Stomach (tissue), 19 donors: ENCODE measurements around the gene POU3F1. TPM values are rescaled to one million over a fixed set of nuclear protein-coding genes. Genes with fewer than 3 reads are reported as not detected.

Source experiments
- DNase-seq, 2 donors: peaks; one replicate each; pipeline versions ENCODE4 v3.0.0 to v3.0.0-alpha.2; 2013 to 2019
- H3K27ac ChIP-seq, 5 donors: fragments of 200-600 bp in 4 of 5; sonication (generic) in 4 of 5; one replicate each; pipeline ENCODE4 v1.5.1; 2013 to 2019; ENCODE audit warnings: mild to moderate bottlenecking in 1 of 5, moderate library complexity in 1 of 5
- H3K27me3 ChIP-seq, 3 donors: fragments of 200-600 bp; sonication (generic); one replicate each; pipeline ENCODE4 v1.5.1; 2017 to 2019; ENCODE audit warnings: mixed run types in 1 of 3
- H3K36me3 ChIP-seq, 4 donors: fragments of 200-600 bp; sonication (generic); 1 replicate in 3 of 4; 2 replicates in 1 of 4; pipeline ENCODE4 v1.5.1; 2016 to 2019
- H3K4me1 ChIP-seq, 4 donors: fragments of 200-600 bp; sonication (generic); one replicate each; pipeline ENCODE4 v1.5.1; 2016 to 2019
- H3K4me3 ChIP-seq, 4 donors: fragments of 200-600 bp; sonication (generic) in 3 of 4; one replicate each; pipeline ENCODE4 v1.5.1; 2016 to 2019; ENCODE audit warnings: mild to moderate bottlenecking in 1 of 4
- H3K9me3 ChIP-seq, 4 donors: fragments of 200-600 bp; sonication (generic); one replicate each; pipeline ENCODE4 v1.5.1; 2016 to 2019
- EP300 ChIP-seq: sonication (generic); formaldehyde crosslinking; IDR thresholded peaks from one replicate; pipeline ENCODE4 v1.6.1; 2017; ENCODE audit warnings: antibody characterized with exemption
- POLR2A ChIP-seq, 4 donors: fragments of 450-650 bp; IDR thresholded peaks; one replicate each; pipeline ENCODE4 v1.6.1; 2016; ENCODE audit warnings: antibody characterized with exemption in 4 of 4, control low read depth in 2 of 4, mild to moderate bottlenecking in 1 of 4, moderate library complexity in 1 of 4
- POLR2AphosphoS5 ChIP-seq, 3 donors: sonication (generic); formaldehyde crosslinking; IDR thresholded peaks; one replicate each; pipeline ENCODE4 v1.6.1; 2016; ENCODE audit warnings: antibody characterized with exemption in 3 of 3
- WGBS, 5 donors: extraction: QIAGEN DNeasy Blood & Tissue Kit in 3 of 5; methylation state at CpG; one replicate each; pipeline versions ENCODE4 v1.1.5 to v1.1.7; 2013 to 2018; 5-methylcytosine and 5-hydroxymethylcytosine counted together
- intact Hi-C: fragments of 100-400 bp; cut with DNase I; formaldehyde crosslinking; loops from one replicate; pipeline ENCODE4 v1.15.1; 2023; ENCODE audit warnings: low total_unique reads
- long read RNA-seq, 10 donors: transcript quantifications; one replicate each; lab custom pipeline, GENCODE V29; 2026
- polyA plus RNA-seq, 3 donors: library from polyadenylated mRNA; stranded (reverse); fragments of 200-250 nt; gene quantifications; one replicate each; pipeline ENCODE4 v1.2.3, GENCODE V29; 2013
- total RNA-seq, 5 donors: library from RNA; depleted of rRNA; stranded (reverse); fragments of >200 nt; gene quantifications; one replicate each; pipeline versions ENCODE4 v1.1.0 to v1.2.3, GENCODE V29; 2014 to 2016
- TF ChIP-seq, protein P1 (sequence below), 7 experiments: fragments of 450-650 bp in 4 of 7; fragments of 200-600 bp in 3 of 7; sonication (generic) in 3 of 7; IDR thresholded peaks; one replicate each; pipeline ENCODE4 v1.5.1; 2016 to 2019; ENCODE audit warnings: antibody characterized with exemption in 7 of 7, control low read depth in 2 of 7, mild to moderate bottlenecking in 1 of 7
- donor health status: healthy with polysubstance abuse.
- donor health status: Bipolar disorder and iron deficiency.
- donor health status: healthy.

The POU3F1 gene
- total RNA-seq (not detected), polyA plus RNA-seq (under 1 TPM in 1 of 3 donors, not detected in 2; 0.20 TPM)
- long read RNA-seq, donor 1, result 0 reads
- long read RNA-seq, donor 2, result 0 reads
- long read RNA-seq, donor 3, partial matches to known transcripts, result 0 of 1 reads
- long read RNA-seq, donor 3, other reads (novel, unspliced or antisense), result 0 of 1 reads
- long read RNA-seq, donor 4, result 0 reads
- long read RNA-seq, donor 5, partial matches to known transcripts, result 0 of 1 reads
- long read RNA-seq, donor 5, other reads (novel, unspliced or antisense), result 0 of 1 reads
- long read RNA-seq, donor 6, result 0 reads
- long read RNA-seq, donor 7, result 0 reads
- long read RNA-seq, donor 8, partial matches to known transcripts, result 0 of 1 reads
- long read RNA-seq, donor 8, other reads (novel, unspliced or antisense), result 0 of 1 reads
- long read RNA-seq, donor 9, result 0 reads
- long read RNA-seq, donor 10, result 0 reads

DNA sequence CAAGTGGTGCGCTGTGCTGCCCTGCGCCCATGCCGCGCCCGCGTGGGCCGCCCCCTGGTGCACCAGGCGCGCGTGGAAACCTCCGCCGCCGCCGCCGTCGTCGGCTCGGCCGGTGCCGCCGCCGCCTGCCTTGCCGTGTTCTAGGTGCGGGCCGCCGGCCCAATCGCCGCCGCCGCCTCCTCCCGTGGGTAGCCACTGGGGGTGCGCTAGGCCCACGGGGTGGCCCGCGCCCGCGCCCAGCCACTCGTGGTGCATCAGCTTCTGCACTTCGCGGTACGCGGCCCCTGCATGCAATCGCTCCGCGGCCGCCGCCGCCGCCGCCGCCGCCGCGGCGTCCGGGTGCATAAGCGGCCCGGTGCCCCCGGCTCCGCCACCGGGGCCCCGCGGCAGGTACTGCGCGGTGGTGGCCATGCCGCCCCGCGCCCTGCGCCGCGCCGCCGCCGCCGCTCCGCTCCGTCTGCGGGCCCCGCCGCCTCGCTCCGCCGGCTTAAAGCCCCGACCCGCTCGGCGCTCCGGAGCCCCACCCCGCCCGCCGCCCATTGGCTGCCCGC is at the start of gene POU3F1:
Gene POU3F1 (minus strand): TSS at position 461 of the 551 bp plus-strand sequence. CDS start 50 bp downstream, at position 411.
- Histone ChIP-seq H3K36me3 (no peaks in the 10 kb centered on the region), H3K9me3 (no peaks in the 10 kb centered on the region), H3K27me3 (peaks cover 36 to 89% (median 61%) of the 10 kb centered on the region in 3 donors), H3K4me3 (peak within 1 kb of the TSS; percentile 62 to 77 (median 69)), H3K4me1 (peaks cover 32 to 40% (median 34%) of the 10 kb centered on the region in 4 donors), H3K27ac (peak within 1 kb of the TSS in 3 of 5 donors; percentile 66 to 83 (median 68))
- no peak for DNase-seq
- 0 to 6% (median 1%) methylated on average over 1 to 92 of the region's 92 CpGs for WGBS, 5 donors
- TF ChIP-seq EP300 (no peak), POLR2A (IDR thresholded peaks at IDR 0.05) (no peak), POLR2AphosphoS5 (IDR thresholded peaks at IDR 0.05) (no peak)
- TF ChIP-seq, protein P1, sequence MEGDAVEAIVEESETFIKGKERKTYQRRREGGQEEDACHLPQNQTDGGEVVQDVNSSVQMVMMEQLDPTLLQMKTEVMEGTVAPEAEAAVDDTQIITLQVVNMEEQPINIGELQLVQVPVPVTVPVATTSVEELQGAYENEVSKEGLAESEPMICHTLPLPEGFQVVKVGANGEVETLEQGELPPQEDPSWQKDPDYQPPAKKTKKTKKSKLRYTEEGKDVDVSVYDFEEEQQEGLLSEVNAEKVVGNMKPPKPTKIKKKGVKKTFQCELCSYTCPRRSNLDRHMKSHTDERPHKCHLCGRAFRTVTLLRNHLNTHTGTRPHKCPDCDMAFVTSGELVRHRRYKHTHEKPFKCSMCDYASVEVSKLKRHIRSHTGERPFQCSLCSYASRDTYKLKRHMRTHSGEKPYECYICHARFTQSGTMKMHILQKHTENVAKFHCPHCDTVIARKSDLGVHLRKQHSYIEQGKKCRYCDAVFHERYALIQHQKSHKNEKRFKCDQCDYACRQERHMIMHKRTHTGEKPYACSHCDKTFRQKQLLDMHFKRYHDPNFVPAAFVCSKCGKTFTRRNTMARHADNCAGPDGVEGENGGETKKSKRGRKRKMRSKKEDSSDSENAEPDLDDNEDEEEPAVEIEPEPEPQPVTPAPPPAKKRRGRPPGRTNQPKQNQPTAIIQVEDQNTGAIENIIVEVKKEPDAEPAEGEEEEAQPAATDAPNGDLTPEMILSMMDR (IDR thresholded peaks at IDR 0.05), result no peak
- intact Hi-C loops, result no loop called here

DNA sequence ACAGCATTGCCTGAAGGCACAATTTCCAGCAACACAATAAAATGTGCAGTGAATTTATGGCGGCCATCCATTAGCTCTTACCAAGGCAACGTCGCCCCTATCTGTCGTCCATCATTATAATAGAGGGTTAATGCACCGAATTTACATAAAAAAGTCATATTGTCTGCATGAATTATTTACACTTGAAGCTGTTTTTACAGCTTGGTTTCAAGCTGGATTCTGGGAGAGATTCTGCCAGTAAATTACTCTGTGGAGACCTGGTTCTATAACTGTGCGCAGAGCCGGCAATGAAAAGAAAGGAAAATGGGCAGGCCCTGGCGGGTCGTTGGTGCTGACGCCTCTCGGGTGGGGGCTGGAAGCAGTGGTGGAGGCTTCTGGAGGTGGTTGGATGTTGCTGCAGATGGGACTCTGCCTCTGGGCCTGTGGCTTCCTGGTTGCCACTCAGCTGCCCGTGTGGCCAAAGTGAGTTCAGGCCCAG is 48.9 kb upstream of the POU3F1 start:
- Histone ChIP-seq H3K27me3 (peaks cover 0 to 57% (median 9%) of the 10 kb centered on the region in 3 donors), H3K4me3 (no peak overlapping the region), H3K9me3 (no peaks in the 10 kb centered on the region), H3K27ac (no peak overlapping the region), H3K4me1 (no peaks in the 10 kb centered on the region), H3K36me3 (no peaks in the 10 kb centered on the region)
- 75 to 86% (median 83%) methylated on average over 12 of the region's 12 CpGs for WGBS, 5 donors
- DNase-seq, result no peak
- TF ChIP-seq, protein P1 (IDR thresholded peaks at IDR 0.05), result no peak
- TF ChIP-seq EP300 (no peak), POLR2A (IDR thresholded peaks at IDR 0.05) (no peak)
- intact Hi-C loops, result no loop called here

DNA sequence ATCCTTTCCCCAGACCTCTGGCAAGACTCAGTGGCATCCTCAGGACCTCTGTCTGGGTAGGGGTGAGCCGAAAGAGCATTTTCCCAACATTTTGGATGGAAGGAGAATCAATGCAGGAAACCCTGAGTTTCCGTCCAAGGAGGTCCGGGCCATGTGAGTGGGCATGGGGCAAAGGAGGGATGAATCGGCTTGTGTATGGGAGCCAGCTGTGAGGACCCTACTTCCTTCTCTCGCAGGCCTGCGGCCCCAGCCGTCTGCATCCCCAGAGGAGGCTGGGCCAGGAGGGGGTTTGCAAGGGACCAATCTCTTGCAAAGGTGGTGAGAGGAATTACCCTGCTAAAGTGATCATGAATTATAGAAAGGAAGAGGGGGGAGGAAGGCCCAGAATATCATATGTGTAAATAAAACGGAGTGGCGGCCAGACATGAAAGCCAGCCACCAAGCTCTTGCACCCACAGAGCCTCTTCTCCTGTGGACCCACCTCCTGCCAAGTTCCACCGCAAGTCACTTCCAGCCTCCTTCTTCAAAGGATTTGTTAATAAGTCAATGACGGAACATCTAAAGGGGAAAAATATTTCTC is 48.2 kb upstream of the POU3F1 start:
- Histone ChIP-seq H3K27ac (no peak overlapping the region), H3K4me3 (no peak overlapping the region), H3K9me3 (no peaks in the 10 kb centered on the region), H3K27me3 (peaks cover 0 to 64% (median 9%) of the 10 kb centered on the region in 3 donors), H3K36me3 (no peaks in the 10 kb centered on the region), H3K4me1 (no peaks in the 10 kb centered on the region)
- intact Hi-C loops, result no loop called here
- DNase-seq, result no peak
- WGBS, 5 donors, result 61 to 75% (median 68%) methylated on average over 11 of the region's 11 CpGs
- TF ChIP-seq EP300, result no peak
- TF ChIP-seq, protein P1 (IDR thresholded peaks at IDR 0.05), result no peak
- TF ChIP-seq POLR2A (IDR thresholded peaks at IDR 0.05), result no peak
- TF ChIP-seq POLR2AphosphoS5 (IDR thresholded peaks at IDR 0.05), result no peak
